Aorta (tissue), 5 donors: ENCODE measurements around the gene CCL11. TPM values are rescaled to one million over a fixed set of nuclear protein-coding genes. Genes with fewer than 3 reads are reported as not detected.

Experiments used
- ATAC-seq: fragments of 200-7000 bp; cut with Tn5 transposase; one replicate; pipeline ENCODE4 v1.9.1; 2022; ENCODE audit warnings: moderate library complexity; ENCODE audit not compliant: low FRiP score
- DNase-seq, 2 donors: peaks; one replicate each; pipeline ENCODE4 v3.0.0-alpha.2; 2020
- H3K27ac ChIP-seq, 2 donors: one replicate each; pipeline ENCODE4 v1.5.1; 2013; ENCODE audit warnings: low read length in 2 of 2, mild to moderate bottlenecking in 2 of 2, moderate library complexity in 2 of 2, control low read depth in 1 of 2, inconsistent platforms in 1 of 2, low read depth in 1 of 2
- H3K27me3 ChIP-seq, 2 donors: one replicate each; pipeline ENCODE4 v1.6.1; 2013; ENCODE audit warnings: control low read depth in 1 of 2, low read length in 1 of 2, mild to moderate bottlenecking in 1 of 2, moderate library complexity in 1 of 2; ENCODE audit not compliant: insufficient read depth in 2 of 2, control insufficient read depth in 1 of 2
- H3K36me3 ChIP-seq, 2 donors: one replicate each; pipeline ENCODE4 v1.6.1; 2013; ENCODE audit warnings: control low read depth in 1 of 2, low read length in 1 of 2, mild to moderate bottlenecking in 1 of 2; ENCODE audit not compliant: insufficient read depth in 2 of 2, control insufficient read depth in 1 of 2
- H3K4me1 ChIP-seq, 2 donors: one replicate each; pipeline ENCODE4 v1.6.1; 2013; ENCODE audit warnings: low read length in 2 of 2, control low read depth in 1 of 2, mild to moderate bottlenecking in 1 of 2, moderate library complexity in 1 of 2; ENCODE audit not compliant: insufficient read depth in 2 of 2, control insufficient read depth in 1 of 2
- H3K4me3 ChIP-seq, 2 donors: one replicate each; pipeline ENCODE4 v1.5.1; 2013; ENCODE audit warnings: low read length in 2 of 2, control low read depth in 1 of 2, mild to moderate bottlenecking in 1 of 2
- H3K9me3 ChIP-seq: one replicate; pipeline ENCODE4 v1.6.1; 2013; ENCODE audit warnings: mild to moderate bottlenecking, low read length; ENCODE audit not compliant: control insufficient read depth
- WGBS, 2 donors: extraction: QIAGEN DNeasy Blood & Tissue Kit; methylation state at CpG; one replicate each; pipeline ENCODE4 v1.1.7; 2013; 5-methylcytosine and 5-hydroxymethylcytosine counted together
- intact Hi-C, 2 donors: fragments of 100-400 bp; cut with DNase I; formaldehyde crosslinking; loops; one replicate each; pipeline versions ENCODE4 v1.14.2 to v1.15.0; 2022
- long read RNA-seq, 2 donors: library from polyadenylated mRNA; unstranded; transcript quantifications; one replicate each; pipeline ENCODE4 v2.0.0, GENCODE V29; 2020 to 2021
- polyA plus RNA-seq, 2 donors: library from polyadenylated mRNA; stranded (reverse); fragments of 200-250 nt; gene quantifications; one replicate each; pipeline ENCODE4 v1.2.3, GENCODE V29; 2013
- total RNA-seq, 2 donors: library from RNA; stranded (reverse); fragmentation: NEBNext Ultra II Directional; extraction: Animal tissue kit (Norgen Biotek cat#: 25700); gene quantifications; one replicate each; pipeline ENCODE4 v1.2.1, GENCODE V29; 2021
- donor health status: healthy with polysubstance abuse.
- donor health status: Bipolar disorder and iron deficiency.
- donor health status: DM: no; HTN: no; CAD: no.
- donor health status: DM: no; HTN: no; CAD: no.
- donor health status: DM: yes; HTN: yes; CAD: no.

Gene CCL11
- total RNA-seq (not detected), polyA plus RNA-seq (not detected)
- long read RNA-seq, donor 1: 0 reads
- long read RNA-seq, donor 2: 0 reads

GRCh38 chr17:34285286-34285792 is at the start of gene CCL11:
Gene CCL11 (plus strand): TSS chr17:34285742. CDS start chr17:34285809, 67 bp downstream.
- Histone ChIP-seq H3K27ac (no peak within 1 kb of the TSS), H3K36me3 (no peaks in the 10 kb centered on the region), H3K27me3 (no peaks in the 10 kb centered on the region), H3K4me1 (no peaks in the 10 kb centered on the region), H3K4me3 (no peak within 1 kb of the TSS), H3K9me3 (no peaks in the 10 kb centered on the region)
- DNase-seq (no peak), ATAC-seq (no peak)
- intact Hi-C loops: no loop called here
- WGBS, 2 donors: 77 to 79% methylated on average over 4 of the region's 4 CpGs

GRCh38 chr17:34236281-34236892 is 49.2 kb upstream of the CCL11 start:
- H3K9me3 ChIP-seq: no peaks in the 10 kb centered on the region
- ATAC-seq (no peak), DNase-seq (no peak)
- no peak overlapping the region for H3K27ac ChIP-seq
- H3K36me3 ChIP-seq: no peaks in the 10 kb centered on the region
- 72 to 77% methylated on average over 6 of the region's 6 CpGs for WGBS, 2 donors
- H3K4me3 ChIP-seq: no peak overlapping the region
- intact Hi-C loops: no loop called here
- no peaks in the 10 kb centered on the region for H3K27me3 ChIP-seq
- peaks cover 0 to 3% of the 10 kb centered on the region in 2 donors for H3K4me1 ChIP-seq

- Histone ChIP-seq H3K27ac (no peak overlapping the region), H3K4me1 (peaks cover 0 to 3% of the 10 kb centered on the region in 2 donors), H3K27me3 (no peaks in the 10 kb centered on the region), H3K9me3 (no peaks in the 10 kb centered on the region), H3K4me3 (no peak overlapping the region), H3K36me3 (no peaks in the 10 kb centered on the region)
- whole genome bisulfite sequencing, 2 donors: 71 to 88% methylated on average over 3 of the region's 3 CpGs
- DNase-seq: no peak
- intact Hi-C loops: no loop called here
- ATAC-seq: no peak
These were observed 48.1 kb upstream of the CCL11 start for GRCh38 chr17:34237458-34237857.

- no peaks in the 10 kb centered on the region for H3K9me3 ChIP-seq
- 18 to 19% methylated on average over 4 of the region's 4 CpGs for WGBS, 2 donors
- intact Hi-C loops: loop anchor here in 1 of 2 donors (5.0 kb wide), 1 partner anchor 39 kb away; no protein-coding TSS in a partner anchor
- peak; percentile 70 for ATAC-seq
- H3K4me3 ChIP-seq: no peak overlapping the region
- H3K27me3 ChIP-seq: no peaks in the 10 kb centered on the region
- DNase-seq: peak; percentile 79 to 88
- H3K36me3 ChIP-seq: no peaks in the 10 kb centered on the region
- no peak overlapping the region for H3K27ac ChIP-seq
- H3K4me1 ChIP-seq: no peaks in the 10 kb centered on the region
These were observed 44.5 kb upstream of the CCL11 start for GRCh38 chr17:34241062-34241461.

GRCh38 chr17:34242587-34243363 is 42.8 kb upstream of the CCL11 start:
- Histone ChIP-seq H3K4me3 (no peak overlapping the region), H3K4me1 (no peaks in the 10 kb centered on the region), H3K27me3 (no peaks in the 10 kb centered on the region), H3K27ac (peak overlapping the region in 1 of 2 donors; percentile 56), H3K36me3 (no peaks in the 10 kb centered on the region), H3K9me3 (no peaks in the 10 kb centered on the region)
- intact Hi-C loops: loop anchor here in 1 of 2 donors (5.0 kb wide), 1 partner anchor 40 kb away; no protein-coding TSS in a partner anchor
- 74 to 78% methylated on average over 8 of the region's 8 CpGs for WGBS, 2 donors
- no peak for ATAC-seq
- DNase-seq: no peak

- ATAC-seq (no peak), DNase-seq (no peak)
- 68 to 70% methylated on average over 7 of the region's 7 CpGs for WGBS, 2 donors
- H3K27ac ChIP-seq: no peak overlapping the region
- no peaks in the 10 kb centered on the region for H3K9me3 ChIP-seq
- H3K36me3 ChIP-seq: no peaks in the 10 kb centered on the region
- no peak overlapping the region for H3K4me3 ChIP-seq
- intact Hi-C loops: loop anchor here in 1 of 2 donors (5.0 kb wide), 1 partner anchor 41 kb away; no protein-coding TSS in a partner anchor
- peaks cover 0 to 2% of the 10 kb centered on the region in 2 donors for H3K4me1 ChIP-seq
- no peaks in the 10 kb centered on the region for H3K27me3 ChIP-seq
These were observed 41.9 kb upstream of the CCL11 start for GRCh38 chr17:34243364-34244320.

- no peaks in the 10 kb centered on the region for H3K27me3 ChIP-seq
- no peaks in the 10 kb centered on the region for H3K9me3 ChIP-seq
- H3K4me1 ChIP-seq: peaks cover 8 to 11% of the 10 kb centered on the region in 2 donors
- intact Hi-C loops: loop anchor here (5.0 kb wide), 2 partner anchors 43 to 62 kb away; no protein-coding TSS in a partner anchor
- 85 to 87% methylated on average over 6 of the region's 6 CpGs for WGBS, 2 donors
- DNase-seq (no peak), ATAC-seq (no peak)
- H3K4me3 ChIP-seq: no peak overlapping the region
- H3K36me3 ChIP-seq: no peaks in the 10 kb centered on the region
- no peak overlapping the region for H3K27ac ChIP-seq
These were observed 40.1 kb upstream of the CCL11 start for GRCh38 chr17:34245351-34245905.

- Histone ChIP-seq H3K27ac (no peak overlapping the region), H3K4me3 (no peak overlapping the region), H3K27me3 (no peaks in the 10 kb centered on the region), H3K36me3 (no peaks in the 10 kb centered on the region), H3K9me3 (no peaks in the 10 kb centered on the region), H3K4me1 (peaks cover 10 to 20% of the 10 kb centered on the region in 2 donors)
- ATAC-seq: no peak
- no peak for DNase-seq
- 94 to 95% methylated on average over 1 of the region's 1 CpG for WGBS, 2 donors
- intact Hi-C loops: loop anchor here (5.0 kb wide), 2 partner anchors 44 to 61 kb away; no protein-coding TSS in a partner anchor
These were observed 39.1 kb upstream of the CCL11 start for GRCh38 chr17:34246446-34246845.
